A549 (cell line): ENCODE measurements around the gene ZNF425. TPM values are rescaled to one million over a fixed set of nuclear protein-coding genes. Genes with fewer than 3 reads are reported as not detected.
A peak's percentile ranks its signal among the peaks of the same experiment; 100 is the strongest.

Experiments
- ATAC-seq, 2 experiments: fragments of 200-7000 bp in 1 of 2; fragments of >200 bp in 1 of 2; cut with Nextera tagmentation in 1 of 2; cut with Tn5 transposase in 1 of 2; 3 replicates each; pipeline versions ENCODE4 v1.8.0 to v1.9.1; 2018 to 2020; ENCODE audit warnings: mild to moderate bottlenecking in 1 of 2, moderate library complexity in 1 of 2
- CTCF ChIA-PET: fragments of 300-600 bp; sonication (Branson Sonifier 250); formaldehyde crosslinking; extraction: SDS; loops from one replicate; lab custom pipeline; 2021; ENCODE audit warnings: antibody characterized with exemption, inconsistent platforms; lab: Yijun Ruan, JAX
- POLR2A ChIA-PET: fragments of 350-600 bp; formaldehyde crosslinking; extraction: SDS; loops from one replicate; lab custom pipeline; 2021; ENCODE audit warnings: antibody characterized with exemption, inconsistent platforms; lab: Yijun Ruan, JAX
- DNase-seq, 2 experiments: peaks; one replicate each; pipeline versions ENCODE4 v3.0.0 to v3.0.0-alpha.2; 2011 to 2016; ENCODE audit warnings: low read depth in 1 of 2, low spot score in 1 of 2
- FAIRE-seq: peaks from 2 replicates; lab custom pipeline; 2011; peaks lifted over from hg19 to GRCh38; lab: Jason Lieb, UNC
- H3K27ac ChIP-seq, 2 experiments: fragments of >200 bp; sonication (Bioruptor Twin); formaldehyde crosslinking; 3 replicates each; pipeline ENCODE4 v1.5.1; 2016 to 2017
- H3K4me1 ChIP-seq: fragments of >200 bp; sonication (Bioruptor Twin); formaldehyde crosslinking; 3 replicates; pipeline ENCODE4 v1.6.1; 2016
- H3K4me2 ChIP-seq: fragments of >200 bp; sonication (Bioruptor Twin); formaldehyde crosslinking; 3 replicates; pipeline ENCODE4 v1.6.1; 2016
- H3K4me3 ChIP-seq: fragments of >200 bp; sonication (Bioruptor Twin); formaldehyde crosslinking; 3 replicates; pipeline ENCODE4 v1.5.1; 2016
- H3K9me3 ChIP-seq: fragments of >200 bp; sonication (Bioruptor Twin); formaldehyde crosslinking; 3 replicates; pipeline ENCODE4 v1.6.1; 2016
- BHLHE40 ChIP-seq: IDR thresholded peaks from 2 replicates; pipeline ENCODE4 v1.6.1; 2012; ENCODE audit warnings: low read depth, low read length, inconsistent platforms
- CEBPB ChIP-seq, 2 experiments: fragments of >200 bp in 1 of 2; sonication (Bioruptor Twin) in 1 of 2; formaldehyde crosslinking in 1 of 2; IDR thresholded peaks; 2 replicates each; pipeline ENCODE4 v1.6.1; 2012 to 2016
- CHD2 ChIP-seq: fragments of 150-350 bp; IDR thresholded peaks from 2 replicates; pipeline ENCODE4 v1.6.1; 2014; ENCODE audit warnings: low read length; ENCODE audit not compliant: partially characterized antibody
- EHF ChIP-seq: fragments of 250-450 bp; sonication (Bioruptor Pico); IDR thresholded peaks from 2 replicates; pipeline ENCODE4 v1.5.0; 2020; ENCODE audit warnings: mild to moderate bottlenecking
- EHMT2 ChIP-seq: fragments of 200-600 bp; sonication (generic); IDR thresholded peaks from 2 replicates; pipeline ENCODE4 v1.6.1; 2016; ENCODE audit warnings: antibody characterized with exemption, low read depth, mild to moderate bottlenecking, moderate library complexity
- EP300 ChIP-seq, 2 experiments: fragments of >200 bp; sonication (Bioruptor Twin); formaldehyde crosslinking; IDR thresholded peaks; 2 replicates in 1 of 2; 3 replicates in 1 of 2; pipeline ENCODE4 v1.6.1; 2016 to 2017
- ESRRA ChIP-seq: fragments of 150-350 bp; IDR thresholded peaks from 2 replicates; pipeline ENCODE4 v1.6.1; 2014; ENCODE audit warnings: mild to moderate bottlenecking, low read length, borderline replicate concordance
- FOSL2 ChIP-seq, 2 experiments: fragments of 450-650 bp in 1 of 2; fragments of >200 bp in 1 of 2; sonication (Bioruptor Twin) in 1 of 2; formaldehyde crosslinking; IDR thresholded peaks; 2 replicates each; pipeline versions ENCODE4 v1.5.0 to v1.6.1; 2016 to 2020; ENCODE audit warnings: mild to moderate bottlenecking in 1 of 2, moderate library complexity in 1 of 2
- HOXB13 ChIP-seq: fragments of 250-450 bp; sonication (Bioruptor Pico); IDR thresholded peaks from 2 replicates; pipeline ENCODE4 v1.5.0; 2020; ENCODE audit warnings: low read depth, mild to moderate bottlenecking, moderate library complexity
- MAFK ChIP-seq: fragments of 450-650 bp; IDR thresholded peaks from 2 replicates; pipeline ENCODE4 v1.6.1; 2014; ENCODE audit not compliant: partially characterized antibody
- MAX ChIP-seq: IDR thresholded peaks from 2 replicates; pipeline ENCODE4 v1.6.1; 2012
- MAZ ChIP-seq: fragments of 150-350 bp; IDR thresholded peaks from 2 replicates; pipeline ENCODE4 v1.6.1; 2014; ENCODE audit warnings: antibody characterized with exemption, low read depth, low read length, borderline replicate concordance
- NFE2L2 ChIP-seq: fragments of 150-350 bp; conservative IDR thresholded peaks from 2 replicates; pipeline ENCODE4 v1.6.1; 2014; ENCODE audit warnings: low read length
- NR3C1 ChIP-seq: fragments of >200 bp; sonication (Bioruptor Twin); formaldehyde crosslinking; IDR thresholded peaks from 3 replicates; pipeline ENCODE4 v1.6.1; 2017
- PHF8 ChIP-seq: fragments of 200-600 bp; sonication (generic); IDR thresholded peaks from 2 replicates; pipeline ENCODE4 v1.6.1; 2016; ENCODE audit warnings: low read depth, mild to moderate bottlenecking, antibody characterized with exemption, moderate library complexity, borderline replicate concordance
- POLR2AphosphoS2 ChIP-seq: conservative IDR thresholded peaks from 2 replicates; pipeline ENCODE4 v1.6.1; 2012; ENCODE audit warnings: low read length, improper control_type of control experiment, inconsistent platforms
- RAD21 ChIP-seq, 2 experiments: fragments of >200 bp in 1 of 2; sonication (Bioruptor Twin) in 1 of 2; formaldehyde crosslinking in 1 of 2; IDR thresholded peaks in 1 of 2; conservative IDR thresholded peaks in 1 of 2; 2 replicates in 1 of 2; 3 replicates in 1 of 2; pipeline ENCODE4 v1.6.1; 2012 to 2018; ENCODE audit warnings: inconsistent platforms in 1 of 2
- RARB ChIP-seq: fragments of 250-450 bp; sonication (Bioruptor Pico); IDR thresholded peaks from 2 replicates; pipeline ENCODE4 v1.8.0; 2021; ENCODE audit warnings: mild to moderate bottlenecking, moderate library complexity
- REST ChIP-seq: fragments of 200-600 bp; sonication (generic); IDR thresholded peaks from 2 replicates; pipeline ENCODE4 v1.6.1; 2016; ENCODE audit warnings: antibody characterized with exemption, mild to moderate bottlenecking, moderate library complexity
- RNF2 ChIP-seq: fragments of 200-600 bp; sonication (generic); IDR thresholded peaks from 2 replicates; pipeline ENCODE4 v1.6.1; 2016; ENCODE audit warnings: low read depth, mild to moderate bottlenecking, antibody characterized with exemption, moderate library complexity, borderline replicate concordance
- TFCP2L1 ChIP-seq: fragments of 250-450 bp; sonication (Bioruptor Pico); IDR thresholded peaks from 2 replicates; pipeline ENCODE4 v1.5.0; 2021; ENCODE audit warnings: mild to moderate bottlenecking
- WGBS: methylation state at CpG from one replicate; pipeline ENCODE4 v1.1.6; 2017; ENCODE audit errors: missing lambda C conversion rate; 5-methylcytosine and 5-hydroxymethylcytosine counted together
- polyA plus RNA-seq, 4 experiments: library from polyadenylated mRNA; depleted of rRNA in 3 of 4; stranded (reverse); fragments of >200 nt; fragmentation: RNase III in 1 of 4; extraction: RNeasy Plus Mini Kit Qiagen cat#74134 plus additional on column Dnase treatment in 1 of 4; gene quantifications; 2 replicates in 3 of 4; 3 replicates in 1 of 4; pipeline ENCODE4 v1.2.3, GENCODE V29; 2011 to 2017
- TF ChIP-seq, protein P1 (sequence below): fragments of 150-350 bp; IDR thresholded peaks from 2 replicates; pipeline ENCODE4 v1.6.1; 2014; ENCODE audit warnings: low read depth, mild to moderate bottlenecking, low read length
- TF ChIP-seq, protein P2 (sequence below): IDR thresholded peaks from 2 replicates; pipeline ENCODE4 v1.6.1; 2012

ZNF425 gene
- polyA plus RNA-seq, 2 of the 4 experiments (the other 2 are of a cell fraction): 0.80 to 1.6 TPM

- FAIRE-seq: no peak
- peak in 1 of 2 experiments; percentile 16 for DNase-seq
Observed at GRCh38 chr7:149161241-149161848, 35.2 kb upstream of the ZNF425 start.

DNA sequence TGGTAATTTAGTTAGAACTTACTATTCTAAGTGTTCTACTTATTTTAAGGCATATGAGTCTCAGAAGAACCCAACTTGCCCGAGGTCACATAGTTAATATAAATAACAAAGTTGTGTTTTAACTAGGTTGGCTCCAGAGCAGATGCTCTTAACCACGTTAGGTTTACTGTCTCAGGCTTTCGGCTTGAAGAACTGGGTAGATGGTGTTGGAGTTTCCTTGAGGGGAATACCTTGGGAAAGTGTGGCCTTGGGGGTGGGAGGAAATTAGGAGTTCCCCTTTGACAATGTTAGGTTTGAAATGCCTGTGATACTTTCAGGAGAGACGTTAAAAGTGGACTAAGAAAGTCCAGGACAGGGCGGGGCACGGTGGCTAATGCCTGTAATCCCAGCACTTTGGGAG is 30.8 kb upstream of the ZNF425 start:
- ATAC-seq (no peak), DNase-seq (no peak), FAIRE-seq (no peak)
- Histone ChIP-seq H3K9me3 (no peaks in the 10 kb centered on the region), H3K27ac (no peak overlapping the region), H3K4me3 (no peak overlapping the region), H3K4me2 (no peak overlapping the region), H3K4me1 (peaks cover 15% of the 10 kb centered on the region; the same call in 1 of the 3 replicates)
- WGBS: 83% methylated on average over 6 of the region's 6 CpGs
- ChIA-PET POLR2A (no interaction called here), CTCF (no interaction called here)
- TF ChIP-seq MAZ (no peak), ESRRA (no peak), PHF8 (no peak), CHD2 (no peak), NR3C1 (no peak), FOSL2 (IDR thresholded peaks at IDR 0.05) (no peak), FOSL2 (CRISPR knock-in tag; IDR thresholded peaks at IDR 0.05) (no peak), BHLHE40 (no peak), POLR2AphosphoS2 (no peak), RAD21 (conservative IDR thresholded peaks at IDR 0.05 in 1 of 2, IDR thresholded peaks at IDR 0.05 in 1 of 2) (no peak)
- TF ChIP-seq, protein P1, sequence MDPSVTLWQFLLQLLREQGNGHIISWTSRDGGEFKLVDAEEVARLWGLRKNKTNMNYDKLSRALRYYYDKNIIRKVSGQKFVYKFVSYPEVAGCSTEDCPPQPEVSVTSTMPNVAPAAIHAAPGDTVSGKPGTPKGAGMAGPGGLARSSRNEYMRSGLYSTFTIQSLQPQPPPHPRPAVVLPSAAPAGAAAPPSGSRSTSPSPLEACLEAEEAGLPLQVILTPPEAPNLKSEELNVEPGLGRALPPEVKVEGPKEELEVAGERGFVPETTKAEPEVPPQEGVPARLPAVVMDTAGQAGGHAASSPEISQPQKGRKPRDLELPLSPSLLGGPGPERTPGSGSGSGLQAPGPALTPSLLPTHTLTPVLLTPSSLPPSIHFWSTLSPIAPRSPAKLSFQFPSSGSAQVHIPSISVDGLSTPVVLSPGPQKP: no peak

More at GRCh38 chr7:149161241-149161848, 35.2 kb upstream of the ZNF425 start:
- ChIA-PET CTCF (interaction anchor here (0.6 to 5.2 kb wide), 3 partner anchors 13 to 96 kb away, joined by 3 to 36 read pairs (median 3); partner anchors contain the start of gene ZNF398), POLR2A (no interaction called here)
- TF ChIP-seq FOSL2 (IDR thresholded peaks at IDR 0.05) (no peak), FOSL2 (CRISPR knock-in tag; IDR thresholded peaks at IDR 0.05) (no peak)
- peak in 1 of 2 experiments; percentile 59; a peak in 3 of 6 replicates for ATAC-seq
- peak overlapping the region in 1 of 2 experiments; percentile 39; a peak in 2 of 6 replicates for H3K27ac ChIP-seq
- 0 out of 3 replicates have a peak overlapping the region, but pooled peaks have one; percentile 12 for H3K4me2 ChIP-seq
- peaks cover 15% of the 10 kb centered on the region; the same call in 1 of the 3 replicates for H3K4me1 ChIP-seq
- 40% methylated on average over 5 of the region's 5 CpGs for WGBS
- H3K9me3 ChIP-seq: no peaks in the 10 kb centered on the region
- no peak overlapping the region for H3K4me3 ChIP-seq

GRCh38 chr7:149154056-149154455 is 27.9 kb upstream of the ZNF425 start:
- no peak for ATAC-seq

More at GRCh38 chr7:149154056-149154455, 27.9 kb upstream of the ZNF425 start:
- CTCF ChIA-PET: interaction anchor here (1.2 to 8.4 kb wide), 2 partner anchors 12 to 28 kb away, joined by 3 to 84 read pairs; partner anchors contain the start of gene ZNF425
- Histone ChIP-seq H3K4me3 (no peak overlapping the region), H3K27ac (no peak overlapping the region), H3K4me2 (no peak overlapping the region), H3K9me3 (no peaks in the 10 kb centered on the region)
- 94% methylated on average over 11 of the region's 11 CpGs for WGBS
- no peak for DNase-seq
- no peak for TF ChIP-seq MAFK
- no peak for TF ChIP-seq NR3C1
- TF ChIP-seq RNF2: no peak
- no peak for TF ChIP-seq HOXB13 (CRISPR knock-in tag)
- no peak for TF ChIP-seq REST
- TF ChIP-seq CEBPB (IDR thresholded peaks at IDR 0.05): no peak
- TF ChIP-seq EHF (CRISPR knock-in tag): no peak
- no peak for TF ChIP-seq POLR2AphosphoS2
- TF ChIP-seq, protein P2, sequence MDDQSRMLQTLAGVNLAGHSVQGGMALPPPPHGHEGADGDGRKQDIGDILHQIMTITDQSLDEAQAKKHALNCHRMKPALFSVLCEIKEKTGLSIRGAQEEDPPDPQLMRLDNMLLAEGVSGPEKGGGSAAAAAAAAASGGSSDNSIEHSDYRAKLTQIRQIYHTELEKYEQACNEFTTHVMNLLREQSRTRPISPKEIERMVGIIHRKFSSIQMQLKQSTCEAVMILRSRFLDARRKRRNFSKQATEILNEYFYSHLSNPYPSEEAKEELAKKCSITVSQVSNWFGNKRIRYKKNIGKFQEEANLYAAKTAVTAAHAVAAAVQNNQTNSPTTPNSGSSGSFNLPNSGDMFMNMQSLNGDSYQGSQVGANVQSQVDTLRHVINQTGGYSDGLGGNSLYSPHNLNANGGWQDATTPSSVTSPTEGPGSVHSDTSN: no peak
- no peak for TF ChIP-seq RAD21 (conservative IDR thresholded peaks at IDR 0.05 in 1 of 2, IDR thresholded peaks at IDR 0.05 in 1 of 2)
- no peak for TF ChIP-seq TFCP2L1 (CRISPR knock-in tag)
- TF ChIP-seq CHD2: no peak
- TF ChIP-seq RARB (CRISPR knock-in tag): no peak
- no peak for TF ChIP-seq EP300 (IDR thresholded peaks at IDR 0.05)
- TF ChIP-seq NFE2L2: no peak
- no peak for TF ChIP-seq EHMT2
- no peak for TF ChIP-seq MAX
- TF ChIP-seq, all 56 proteins: peak for 0
- no peak for FAIRE-seq
- POLR2A ChIA-PET: no interaction called here
- H3K4me1 ChIP-seq: peaks cover 7% of the 10 kb centered on the region; the same call in 1 of the 3 replicates
